ENCODE results near the gene ZBTB2. TPM values are rescaled to one million over a fixed set of nuclear protein-coding genes. Genes with fewer than 3 reads are reported as not detected.

ZBTB2 gene
- total RNA-seq, 1 experiment from 2014 or later, result 16.2 TPM

GRCh38 chr6:151321438-151321837 lies 69.9 kb downstream of the ZBTB2 start:
- Histone ChIP-seq H3K36me3 (ENCODE audit: control insufficient read depth, insufficient read depth, low read length) (no peaks in the 10 kb centered on the region), H3K4me3 (ENCODE audit: low read depth in 2 of 2, low read length in 2 of 2) (no peak overlapping the region), H3K9me3 (ENCODE audit: control insufficient read depth, insufficient read depth, low read depth, low read length) (no peaks in the 10 kb centered on the region), H3K4me1 (ENCODE audit: control insufficient read depth, insufficient read depth, low read length) (peaks cover 17% of the 10 kb centered on the region), H3K27ac (ENCODE audit: low read length) (no peak overlapping the region), H3K27me3 (ENCODE audit: control insufficient read depth, insufficient read depth, low read length) (no peaks in the 10 kb centered on the region)
- DNase-seq (ENCODE audit: low read depth, low spot score) (no peak), ATAC-seq (no peak)
- CTCF ChIA-PET, result interaction anchor here (0.6 kb wide), 1 partner anchor 55 kb away, joined by 5 read pairs; no protein-coding TSS in a partner anchor
- in situ Hi-C loops (cut with HindIII; ENCODE audit: low pct_unique_long_range_greater_than_20kb, low sequenced_read_pairs), result no loop called here
- BruUV-seq (replicated peaks), result no TSS peak
- no peak for TF ChIP-seq TCF7L2 (IDR thresholded peaks at IDR 0.05; ENCODE audit: low read depth, low read length)
- TF ChIP-seq SIN3A (IDR thresholded peaks at IDR 0.05; ENCODE audit: borderline replicate concordance, insufficient read depth, low read depth, low read length), result no peak
- no peak for TF ChIP-seq REST (IDR thresholded peaks at IDR 0.05; ENCODE audit: insufficient read depth in 1 of 2, low read depth in 2 of 2, low read length in 1 of 2)
- POLR2A ChIA-PET, result interaction anchor here (0.6 to 0.7 kb wide), 2 partner anchors 262 to 294 kb away, joined by 4 to 6 read pairs; no protein-coding TSS in a partner anchor
- intact Hi-C loops (cut with micrococcal nuclease; ENCODE audit: unreplicated experiment), result loop anchor here (10.0 kb wide), 1 partner anchor 257 kb away; no protein-coding TSS in a partner anchor

GRCh38 chr6:151320140-151320539 lies 71.2 kb downstream of the ZBTB2 start:
- BruUV-seq (replicated peaks), result no TSS peak
- in situ Hi-C loops (cut with HindIII; ENCODE audit: low pct_unique_long_range_greater_than_20kb, low sequenced_read_pairs), result no loop called here
- H3K27ac ChIP-seq (ENCODE audit: low read length), result no peak overlapping the region
- ChIA-PET POLR2A (no interaction called here), CTCF (interaction anchor here (0.5 to 0.7 kb wide), 2 partner anchors 211 to 296 kb away, joined by 3 to 4 read pairs; no protein-coding TSS in a partner anchor)
- no peak overlapping the region for H3K4me3 ChIP-seq (ENCODE audit: low read depth in 2 of 2, low read length in 2 of 2)
- H3K27me3 ChIP-seq (ENCODE audit: control insufficient read depth, insufficient read depth, low read length), result no peaks in the 10 kb centered on the region
- intact Hi-C loops (cut with micrococcal nuclease; ENCODE audit: unreplicated experiment), result loop anchor here (10.0 kb wide), 1 partner anchor 255 kb away; no protein-coding TSS in a partner anchor
- ATAC-seq (no peak), DNase-seq (ENCODE audit: low read depth, low spot score) (no peak)
- peaks cover 16% of the 10 kb centered on the region for H3K4me1 ChIP-seq (ENCODE audit: control insufficient read depth, insufficient read depth, low read length)
- H3K36me3 ChIP-seq (ENCODE audit: control insufficient read depth, insufficient read depth, low read length), result no peaks in the 10 kb centered on the region
- TF ChIP-seq POLR2AphosphoS5 (IDR thresholded peaks at IDR 0.05; ENCODE audit: low read depth, low read length) (no peak), TCF7L2 (IDR thresholded peaks at IDR 0.05; ENCODE audit: low read depth, low read length) (no peak), REST (IDR thresholded peaks at IDR 0.05; ENCODE audit: insufficient read depth in 1 of 2, low read depth in 2 of 2, low read length in 1 of 2) (no peak), CTCF (IDR thresholded peaks at IDR 0.05) (no peak), SIN3A (IDR thresholded peaks at IDR 0.05; ENCODE audit: borderline replicate concordance, insufficient read depth, low read depth, low read length) (no peak)
- H3K9me3 ChIP-seq (ENCODE audit: control insufficient read depth, insufficient read depth, low read depth, low read length), result no peaks in the 10 kb centered on the region
